ENCODE results near the gene CDC42BPG. TPM values are rescaled to one million over a fixed set of nuclear protein-coding genes. Genes with fewer than 3 reads are reported as not detected.
A peak's percentile ranks its signal among the peaks of the same experiment; 100 is the strongest.

CDC42BPG gene
- total and polyA plus RNA-seq, 2 of the 8 experiments (the other 6 are each of a cell fraction or from before 2014, with no cell fraction given): 3.7 to 10.6 TPM

- H3K4me1 ChIP-seq (replicated peaks in 1 of 4; ENCODE audit: control insufficient read depth in 3 of 4, insufficient read depth in 4 of 4, low read length in 3 of 4): peaks cover 0 to 12% (median 6%) of the 10 kb centered on the region in 4 experiments; a peak in 6 of 7 replicates
- CTCF ChIA-PET (ENCODE audit: partially characterized antibody): interaction anchor here (0.6 to 32.2 kb wide), 10 partner anchors 12 to 1076 kb away, joined by 3 to 1058 read pairs (median 3); partner anchors contain the start of genes BATF2, CDC42BPG and EHD1
- TF ChIP-seq YY1 (IDR thresholded peaks at IDR 0.05; ENCODE audit: low read depth, low read length) (no peak), MAFK (IDR thresholded peaks at IDR 0.05; ENCODE audit: low read depth, low read length) (no peak), KDM5A (IDR thresholded peaks at IDR 0.05; ENCODE audit: low read length) (no peak), MAX (IDR thresholded peaks at IDR 0.05) (no peak), CBX8 (IDR thresholded peaks at IDR 0.05; ENCODE audit: borderline replicate concordance, low read depth, low read length) (no peak), RFX5 (IDR thresholded peaks at IDR 0.05; ENCODE audit: borderline replicate concordance, low read depth, low read length) (no peak), SP1 (IDR thresholded peaks at IDR 0.05; ENCODE audit: low read depth, low read length) (no peak), NRF1 (IDR thresholded peaks at IDR 0.05; ENCODE audit: low read depth, low read length) (no peak), FOSL1 (IDR thresholded peaks at IDR 0.05; ENCODE audit: insufficient read depth, low read depth, low read length) (no peak)
Measured at GRCh38 chr11:64892838-64893193, 48.4 kb upstream of the CDC42BPG start.

More at GRCh38 chr11:64892838-64893193, 48.4 kb upstream of the CDC42BPG start:
- H3K9ac ChIP-seq (replicated peaks in 1 of 4; ENCODE audit: extremely low read depth in 1 of 4, low read depth in 3 of 4, low read length in 3 of 4): no peak overlapping the region
- no peaks in the 10 kb centered on the region for H3K9me3 ChIP-seq (ENCODE audit: insufficient read depth in 2 of 2, low read depth in 1 of 2, low read length in 1 of 2)
- H3K4me3 ChIP-seq (ENCODE audit: extremely low read depth in 1 of 4, insufficient read depth in 2 of 4, low read depth in 3 of 4, low read length in 4 of 4): no peak overlapping the region
- no peak overlapping the region for H2BK120ac ChIP-seq (replicated peaks; ENCODE audit: low read depth, low read length)
- no peak overlapping the region for H2BK15ac ChIP-seq (ENCODE audit: low read length)
- no peak overlapping the region for H3K18ac ChIP-seq (ENCODE audit: extremely low read depth, low read length)
- H3K56ac ChIP-seq (replicated peaks; ENCODE audit: insufficient read length, low read depth, low read length): no peak overlapping the region
- no peak overlapping the region for H2AK5ac ChIP-seq (ENCODE audit: low read depth, low read length)
- H3K27me3 ChIP-seq (replicated peaks in 1 of 4; ENCODE audit: control insufficient read depth in 3 of 4, extremely low read depth in 1 of 4, insufficient read depth in 3 of 4, low read length in 3 of 4): no peaks in the 10 kb centered on the region
- 81% methylated on average over 10 of the region's 10 CpGs; no CpG with 5 or more reads in 1 of the 2 experiments for WGBS, 2 experiments (ENCODE audit: extremely low coverage in 1 of 2, insufficient coverage in 1 of 2, insufficient read length in 1 of 2, insufficient replicate concordance in 2 of 2, low coverage in 1 of 2, low lambda C conversion rate in 2 of 2, missing lambda C conversion rate in 1 of 2)
- no peak overlapping the region for H4K5ac ChIP-seq (ENCODE audit: insufficient read length, low read depth, low read length)
- no peak overlapping the region; the same call in 1 of the 2 replicates for H2BK5ac ChIP-seq (ENCODE audit: low read depth, low read length)
- no peak overlapping the region for H4K91ac ChIP-seq (replicated peaks; ENCODE audit: insufficient read length, low read length)
- H2BK20ac ChIP-seq (ENCODE audit: low read length): no peak overlapping the region
- H3K4ac ChIP-seq (replicated peaks; ENCODE audit: insufficient read length, low read depth, low read length): no peak overlapping the region
- no peak overlapping the region for H3K4me2 ChIP-seq (ENCODE audit: insufficient read depth in 1 of 2, low read depth in 2 of 2, low read length in 2 of 2)
- peak overlapping the region; percentile 75; the same call in 1 of the 2 replicates for H4K8ac ChIP-seq (ENCODE audit: extremely low read depth, insufficient read depth, low read length)
- no peak for FAIRE-seq
- no peaks in the 10 kb centered on the region for H3K79me2 ChIP-seq (ENCODE audit: control insufficient read depth in 1 of 2, insufficient read depth in 2 of 2, low read length in 2 of 2)
- peaks cover 0 to 6% (median 0%) of the 10 kb centered on the region in 4 experiments; a peak in 2 of 8 replicates for H3K36me3 ChIP-seq (ENCODE audit: control insufficient read depth in 2 of 4, insufficient read depth in 4 of 4, low read length in 3 of 4)
- H3K14ac ChIP-seq (ENCODE audit: insufficient read length): no peak overlapping the region
- no peak for DNase-seq (ENCODE audit: low read depth in 1 of 2, low spot score in 2 of 2)
- no peaks in the 10 kb centered on the region for H3K23me2 ChIP-seq (ENCODE audit: low read depth, low read length)
- no peak overlapping the region for H3K23ac ChIP-seq (ENCODE audit: insufficient read length)
- peaks cover 0 to 2% of the 10 kb centered on the region in 2 experiments for H4K20me1 ChIP-seq (replicated peaks in 1 of 2; ENCODE audit: control insufficient read depth in 1 of 2, insufficient read depth in 2 of 2, low read length in 2 of 2)
- H3K79me1 ChIP-seq (ENCODE audit: low read depth, low read length): no peaks in the 10 kb centered on the region
- no peak overlapping the region for H2AFZ ChIP-seq (ENCODE audit: low read length)
- H3K27ac ChIP-seq (ENCODE audit: low read depth, low read length): no peak overlapping the region
- POLR2A ChIA-PET (ENCODE audit: partially characterized antibody): interaction anchor here (0.7 to 24.6 kb wide), 5 partner anchors 12 to 114 kb away, joined by 3 to 408 read pairs (median 4); partner anchors contain the start of gene SF1
- H2BK12ac ChIP-seq (ENCODE audit: low read depth, low read length): no peak overlapping the region
